ENCODE measurements around the gene TTLL12. TPM values are rescaled to one million over a fixed set of nuclear protein-coding genes. Genes with fewer than 3 reads are reported as not detected.
A peak's percentile ranks its signal among the peaks of the same experiment; 100 is the strongest.

The TTLL12 gene
- total and polyA plus RNA-seq, 5 donors from 2014 or later = 14.1 to 23.7 (median 21.6) TPM

- H3K27me3 ChIP-seq (ENCODE audit: control insufficient read depth, insufficient read depth, low read length) = no peaks in the 10 kb centered on the region
- H3K4me1 Mint-ChIP-seq = peaks cover 0 to 17% (median 3%) of the 10 kb centered on the region in 4 donors
- no peak overlapping the region for H3K27ac Mint-ChIP-seq
- DNase-seq (no peak), ATAC-seq (ENCODE audit: low read depth in 2 of 2) (no peak)
- H3K27ac ChIP-seq (ENCODE audit: insufficient read depth, low read length, poor library complexity, severe bottlenecking) = no peak overlapping the region
- H3K36me3 ChIP-seq (ENCODE audit: control insufficient read depth, insufficient read depth, low read length) = peaks cover 4% of the 10 kb centered on the region
- H3K36me3 Mint-ChIP-seq = no peaks in the 10 kb centered on the region
- no peaks in the 10 kb centered on the region for H3K9me3 ChIP-seq (ENCODE audit: control insufficient read depth in 2 of 2, low read length in 2 of 2)
- no peaks in the 10 kb centered on the region for H3K9me3 Mint-ChIP-seq
- no peak overlapping the region for H3K4me3 Mint-ChIP-seq
- no peak overlapping the region for H3K4me3 ChIP-seq (ENCODE audit: low read depth, low read length)
- no peaks in the 10 kb centered on the region for H3K27me3 Mint-ChIP-seq
- no peaks in the 10 kb centered on the region for H3K4me1 ChIP-seq (ENCODE audit: control insufficient read depth, insufficient read depth, low read length, poor library complexity, severe bottlenecking)
Measured at GRCh38 chr22:43162412-43163150, 24.4 kb downstream of the TTLL12 start.

GRCh38 chr22:43160497-43161126 lies 26.3 kb downstream of the TTLL12 start:
- H3K27me3 ChIP-seq (ENCODE audit: control insufficient read depth, insufficient read depth, low read length) = no peaks in the 10 kb centered on the region
- Mint-ChIP-seq H3K4me1 (peaks cover 0 to 17% (median 3%) of the 10 kb centered on the region in 4 donors), H3K9me3 (no peaks in the 10 kb centered on the region), H3K27ac (no peak overlapping the region), H3K36me3 (no peaks in the 10 kb centered on the region), H3K4me3 (no peak overlapping the region), H3K27me3 (no peaks in the 10 kb centered on the region)
- ATAC-seq (ENCODE audit: low read depth in 2 of 2) (no peak), DNase-seq (no peak)
- H3K4me3 ChIP-seq (ENCODE audit: low read depth, low read length) = no peak overlapping the region
- H3K4me1 ChIP-seq (ENCODE audit: control insufficient read depth, insufficient read depth, low read length, poor library complexity, severe bottlenecking) = no peaks in the 10 kb centered on the region
- H3K27ac ChIP-seq (ENCODE audit: insufficient read depth, low read length, poor library complexity, severe bottlenecking) = no peak overlapping the region
- H3K36me3 ChIP-seq (ENCODE audit: control insufficient read depth, insufficient read depth, low read length) = peaks cover 4% of the 10 kb centered on the region
- no peaks in the 10 kb centered on the region for H3K9me3 ChIP-seq (ENCODE audit: control insufficient read depth in 2 of 2, low read length in 2 of 2)

GRCh38 chr22:43159484-43160178 lies 27.3 kb downstream of the TTLL12 start:
- ATAC-seq (ENCODE audit: low read depth in 2 of 2) = no peak
- DNase-seq = no peak
- Mint-ChIP-seq H3K36me3 (no peaks in the 10 kb centered on the region), H3K27me3 (no peaks in the 10 kb centered on the region), H3K4me1 (peaks cover 0 to 17% (median 3%) of the 10 kb centered on the region in 4 donors), H3K4me3 (no peak overlapping the region), H3K9me3 (no peaks in the 10 kb centered on the region), H3K27ac (no peak overlapping the region)
- Histone ChIP-seq H3K36me3 (ENCODE audit: control insufficient read depth, insufficient read depth, low read length) (peaks cover 4% of the 10 kb centered on the region), H3K4me1 (ENCODE audit: control insufficient read depth, insufficient read depth, low read length, poor library complexity, severe bottlenecking) (no peaks in the 10 kb centered on the region), H3K27me3 (ENCODE audit: control insufficient read depth, insufficient read depth, low read length) (no peaks in the 10 kb centered on the region), H3K9me3 (ENCODE audit: control insufficient read depth in 2 of 2, low read length in 2 of 2) (no peaks in the 10 kb centered on the region), H3K4me3 (ENCODE audit: low read depth, low read length) (no peak overlapping the region), H3K27ac (ENCODE audit: insufficient read depth, low read length, poor library complexity, severe bottlenecking) (no peak overlapping the region)

GRCh38 chr22:43158778-43159483 lies 28.0 kb downstream of the TTLL12 start:
- Mint-ChIP-seq H3K27ac (peak overlapping the region in 1 of 3 donors; percentile 69), H3K4me3 (no peak overlapping the region), H3K27me3 (no peaks in the 10 kb centered on the region), H3K36me3 (no peaks in the 10 kb centered on the region), H3K4me1 (peaks cover 0 to 12% (median 3%) of the 10 kb centered on the region in 4 donors), H3K9me3 (no peaks in the 10 kb centered on the region)
- DNase-seq (no peak), ATAC-seq (ENCODE audit: low read depth in 2 of 2) (no peak)
- peaks cover 4% of the 10 kb centered on the region for H3K36me3 ChIP-seq (ENCODE audit: control insufficient read depth, insufficient read depth, low read length)
- no peak overlapping the region for H3K4me3 ChIP-seq (ENCODE audit: low read depth, low read length)
- H3K27me3 ChIP-seq (ENCODE audit: control insufficient read depth, insufficient read depth, low read length) = no peaks in the 10 kb centered on the region
- no peaks in the 10 kb centered on the region for H3K9me3 ChIP-seq (ENCODE audit: control insufficient read depth in 2 of 2, low read length in 2 of 2)
- H3K27ac ChIP-seq (ENCODE audit: insufficient read depth, low read length, poor library complexity, severe bottlenecking) = no peak overlapping the region
- H3K4me1 ChIP-seq (ENCODE audit: control insufficient read depth, insufficient read depth, low read length, poor library complexity, severe bottlenecking) = peaks cover 1% of the 10 kb centered on the region

- H3K27ac ChIP-seq (ENCODE audit: insufficient read depth, low read length, poor library complexity, severe bottlenecking) = no peak overlapping the region
- ATAC-seq (ENCODE audit: low read depth in 2 of 2) = no peak
Measured at GRCh38 chr22:43157874-43158546, 28.9 kb downstream of the TTLL12 start.

GRCh38 chr22:43156413-43156812 lies 30.5 kb downstream of the TTLL12 start:
- H3K4me3 ChIP-seq (ENCODE audit: low read depth, low read length) = no peak overlapping the region
- no peaks in the 10 kb centered on the region for H3K36me3 ChIP-seq (ENCODE audit: control insufficient read depth, insufficient read depth, low read length)
- H3K4me3 Mint-ChIP-seq = peak overlapping the region in 1 of 4 donors; percentile 18
- H3K27me3 ChIP-seq (ENCODE audit: control insufficient read depth, insufficient read depth, low read length) = no peaks in the 10 kb centered on the region
- no peak for ATAC-seq (ENCODE audit: low read depth in 2 of 2)
- DNase-seq = no peak
- no peaks in the 10 kb centered on the region for H3K9me3 Mint-ChIP-seq
- H3K27ac Mint-ChIP-seq = peak overlapping the region in 1 of 3 donors; percentile 46
- H3K36me3 Mint-ChIP-seq = no peaks in the 10 kb centered on the region
- peaks cover 0 to 19% (median 4%) of the 10 kb centered on the region in 4 donors for H3K4me1 Mint-ChIP-seq
- H3K27ac ChIP-seq (ENCODE audit: insufficient read depth, low read length, poor library complexity, severe bottlenecking) = no peak overlapping the region
- H3K27me3 Mint-ChIP-seq = no peaks in the 10 kb centered on the region
- H3K4me1 ChIP-seq (ENCODE audit: control insufficient read depth, insufficient read depth, low read length, poor library complexity, severe bottlenecking) = peaks cover 13% of the 10 kb centered on the region
- no peaks in the 10 kb centered on the region for H3K9me3 ChIP-seq (ENCODE audit: control insufficient read depth in 2 of 2, low read length in 2 of 2)

More at GRCh38 chr22:43157874-43158546, 28.9 kb downstream of the TTLL12 start:
- Mint-ChIP-seq H3K27ac (peak overlapping the region in 1 of 3 donors; percentile 69), H3K9me3 (no peaks in the 10 kb centered on the region), H3K4me1 (peaks cover 0 to 12% (median 3%) of the 10 kb centered on the region in 4 donors), H3K36me3 (no peaks in the 10 kb centered on the region), H3K4me3 (no peak overlapping the region), H3K27me3 (no peaks in the 10 kb centered on the region)
- H3K36me3 ChIP-seq (ENCODE audit: control insufficient read depth, insufficient read depth, low read length) = peaks cover 4% of the 10 kb centered on the region
- no peak for DNase-seq
- H3K4me3 ChIP-seq (ENCODE audit: low read depth, low read length) = no peak overlapping the region
- H3K4me1 ChIP-seq (ENCODE audit: control insufficient read depth, insufficient read depth, low read length, poor library complexity, severe bottlenecking) = peaks cover 6% of the 10 kb centered on the region
- H3K9me3 ChIP-seq (ENCODE audit: control insufficient read depth in 2 of 2, low read length in 2 of 2) = no peaks in the 10 kb centered on the region
- H3K27me3 ChIP-seq (ENCODE audit: control insufficient read depth, insufficient read depth, low read length) = no peaks in the 10 kb centered on the region

GRCh38 chr22:43155789-43156188 lies 31.1 kb downstream of the TTLL12 start:
- no peak for ATAC-seq (ENCODE audit: low read depth in 2 of 2)
- Histone ChIP-seq H3K27ac (ENCODE audit: insufficient read depth, low read length, poor library complexity, severe bottlenecking) (no peak overlapping the region), H3K9me3 (ENCODE audit: control insufficient read depth in 2 of 2, low read length in 2 of 2) (no peaks in the 10 kb centered on the region), H3K4me3 (ENCODE audit: low read depth, low read length) (no peak overlapping the region), H3K27me3 (ENCODE audit: control insufficient read depth, insufficient read depth, low read length) (no peaks in the 10 kb centered on the region), H3K4me1 (ENCODE audit: control insufficient read depth, insufficient read depth, low read length, poor library complexity, severe bottlenecking) (peaks cover 17% of the 10 kb centered on the region), H3K36me3 (ENCODE audit: control insufficient read depth, insufficient read depth, low read length) (no peaks in the 10 kb centered on the region)
- no peak for DNase-seq
- Mint-ChIP-seq H3K4me1 (peaks cover 0 to 23% (median 6%) of the 10 kb centered on the region in 4 donors), H3K36me3 (no peaks in the 10 kb centered on the region), H3K27me3 (no peaks in the 10 kb centered on the region), H3K4me3 (no peak overlapping the region), H3K9me3 (no peaks in the 10 kb centered on the region), H3K27ac (no peak overlapping the region)
